HG03354 (cell line): Measurements from ENCODE around the gene VARS1.
"Not testable (repeated sequence)": the region's sequence is repeated elsewhere in the genome, so short reads cannot be mapped to it uniquely, and the experiment has no call there.

Experiments
- ATAC-seq: cut with Tn5 transposase; IDR thresholded peaks from one replicate; pipeline ENCODE4 v1.9.1; 2021; ENCODE audit warnings: mild to moderate bottlenecking; ENCODE audit not compliant: unreplicated experiment, poor library complexity, severe bottlenecking

The VARS1 gene

GRCh38 chr6:31823592-31824196 lies 28.1 kb upstream of the VARS1 start:
- ATAC-seq = not testable (repeated sequence)

DNA sequence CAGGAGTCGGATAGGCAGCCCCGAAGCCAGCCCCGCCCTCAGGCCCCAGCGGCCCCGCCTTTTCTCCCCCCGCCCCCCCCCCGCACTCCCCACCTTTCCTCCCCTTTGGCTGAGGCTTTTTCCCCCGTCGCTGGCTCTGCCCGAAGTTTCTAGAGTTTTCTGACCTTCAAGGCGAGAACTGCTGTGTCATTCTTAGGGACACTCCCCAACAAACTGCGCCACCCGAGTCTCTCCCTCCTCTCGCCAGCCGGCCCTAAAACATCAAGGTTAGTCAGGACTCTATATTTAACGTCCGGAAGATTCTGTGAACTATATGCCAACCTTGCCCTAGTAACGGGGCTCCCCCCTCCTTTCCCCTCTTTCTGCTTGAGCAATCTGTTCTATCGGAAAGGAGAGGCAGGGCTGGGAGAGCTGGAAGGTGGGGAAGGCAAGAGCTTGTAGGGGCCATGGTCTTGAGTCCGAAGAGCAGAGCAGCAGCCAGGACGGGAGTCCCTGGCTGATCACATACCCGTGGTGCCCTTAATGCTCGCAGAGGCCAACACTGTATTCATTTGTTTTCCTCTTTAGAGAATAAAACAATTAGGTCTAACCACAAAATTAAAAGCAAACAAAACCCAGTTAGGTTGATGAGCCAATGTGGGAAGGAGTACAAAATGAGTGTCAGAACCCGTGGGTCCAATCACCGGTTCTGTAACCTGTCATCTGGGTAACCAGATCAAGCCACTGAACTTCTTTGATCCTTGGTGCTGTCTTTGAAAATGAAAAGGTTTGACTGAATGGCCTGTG lies 26.7 kb upstream of the VARS1 start:
- ATAC-seq = peak; percentile 50

GRCh38 chr6:31821301-31822035 lies 25.9 kb upstream of the VARS1 start:
- peak; percentile 47 for ATAC-seq

GRCh38 chr6:31820399-31820798 lies 24.8 kb upstream of the VARS1 start:
- ATAC-seq = not testable (repeated sequence)

DNA sequence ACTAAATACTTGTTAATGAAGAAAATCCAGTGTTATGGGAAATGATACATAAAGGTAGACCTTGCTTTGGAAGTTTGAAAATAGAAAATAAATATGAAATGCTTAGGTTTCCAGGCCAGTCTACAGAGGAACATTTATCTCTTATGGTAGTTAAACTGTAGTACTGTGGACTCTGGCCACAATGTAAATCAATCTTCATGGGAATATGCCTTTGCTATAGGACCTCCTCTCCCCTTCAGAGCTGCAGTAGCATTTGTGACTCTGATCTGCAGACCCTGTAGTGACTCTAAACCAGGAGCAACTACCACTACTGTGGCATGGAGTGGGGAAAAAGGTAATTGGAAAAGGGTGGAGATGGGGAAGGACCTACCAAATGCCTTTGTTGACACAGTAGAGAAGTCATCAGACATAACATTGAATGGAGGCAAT lies 24.3 kb upstream of the VARS1 start:
- no peak for ATAC-seq

DNA sequence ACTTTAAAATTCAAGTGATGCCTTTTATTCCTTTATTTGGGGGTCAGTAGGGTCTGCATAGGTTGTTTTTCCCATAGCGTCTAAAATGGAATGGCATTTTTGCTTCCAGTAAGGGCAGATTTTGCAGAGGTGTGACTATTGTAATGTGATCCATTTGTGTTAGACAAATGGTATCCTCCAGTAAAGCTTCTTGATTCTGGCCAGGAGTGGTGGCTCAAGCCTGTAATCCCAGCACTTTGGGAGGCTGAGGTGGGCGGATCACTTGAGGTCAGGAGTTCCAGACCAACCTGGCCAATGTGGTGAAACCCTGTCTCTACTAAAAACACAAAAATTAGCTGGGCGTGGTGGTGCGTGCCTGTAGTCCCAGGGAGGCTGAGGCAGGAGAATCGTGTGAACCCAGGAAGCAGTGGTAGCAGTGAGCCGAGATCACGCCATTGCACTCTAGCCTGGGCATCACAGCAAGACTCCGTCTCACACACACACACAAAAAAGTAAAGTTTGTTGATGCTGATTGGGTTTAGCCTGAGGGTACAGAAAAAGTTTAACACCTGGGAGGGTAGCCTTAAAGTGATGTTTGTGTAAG lies 22.5 kb upstream of the VARS1 start:
- not testable (repeated sequence) for ATAC-seq

GRCh38 chr6:31817133-31817928 lies 21.8 kb upstream of the VARS1 start:
- ATAC-seq = not testable (repeated sequence)

DNA sequence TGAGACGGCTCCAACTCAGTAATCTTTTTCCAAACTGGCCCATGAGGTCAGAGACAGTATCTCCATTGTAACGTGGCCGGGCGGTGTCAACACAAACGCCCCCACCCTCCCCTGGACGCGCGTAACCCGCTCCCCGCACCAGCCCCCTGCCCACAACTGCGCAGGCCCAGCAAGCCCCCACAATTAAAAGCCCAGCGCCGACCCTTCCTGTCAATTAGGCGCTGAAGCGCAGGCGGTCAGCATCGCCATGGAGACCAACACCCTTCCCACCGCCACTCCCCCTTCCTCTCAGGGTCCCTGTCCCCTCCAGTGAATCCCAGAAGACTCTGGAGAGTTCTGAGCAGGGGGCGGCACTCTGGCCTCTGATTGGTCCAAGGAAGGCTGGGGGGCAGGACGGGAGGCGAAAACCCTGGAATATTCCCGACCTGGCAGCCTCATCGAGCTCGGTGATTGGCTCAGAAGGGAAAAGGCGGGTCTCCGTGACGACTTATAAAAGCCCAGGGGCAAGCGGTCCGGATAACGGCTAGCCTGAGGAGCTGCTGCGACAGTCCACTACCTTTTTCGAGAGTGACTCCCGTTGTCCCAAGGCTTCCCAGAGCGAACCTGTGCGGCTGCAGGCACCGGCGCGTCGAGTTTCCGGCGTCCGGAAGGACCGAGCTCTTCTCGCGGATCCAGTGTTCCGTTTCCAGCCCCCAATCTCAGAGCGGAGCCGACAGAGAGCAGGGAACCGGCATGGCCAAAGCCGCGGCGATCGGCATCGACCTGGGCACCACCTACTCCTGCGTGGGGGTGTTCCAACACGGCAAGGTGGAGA lies 19.7 kb upstream of the VARS1 start, which contains the start of the genes HSPA1A and HSPA1L:
Gene HSPA1A (plus strand): TSS at position 519 of the 814 bp plus-strand sequence. CDS start 214 bp downstream, at position 733.
Gene HSPA1L (minus strand): TSS at position 259 of the 814 bp plus-strand sequence. CDS start 3,311 bp downstream, outside the sequence.
- peak; percentile 36 for ATAC-seq

GRCh38 chr6:31814677-31815024 lies 19.1 kb upstream of the VARS1 start:
- peak; percentile 45 for ATAC-seq

DNA sequence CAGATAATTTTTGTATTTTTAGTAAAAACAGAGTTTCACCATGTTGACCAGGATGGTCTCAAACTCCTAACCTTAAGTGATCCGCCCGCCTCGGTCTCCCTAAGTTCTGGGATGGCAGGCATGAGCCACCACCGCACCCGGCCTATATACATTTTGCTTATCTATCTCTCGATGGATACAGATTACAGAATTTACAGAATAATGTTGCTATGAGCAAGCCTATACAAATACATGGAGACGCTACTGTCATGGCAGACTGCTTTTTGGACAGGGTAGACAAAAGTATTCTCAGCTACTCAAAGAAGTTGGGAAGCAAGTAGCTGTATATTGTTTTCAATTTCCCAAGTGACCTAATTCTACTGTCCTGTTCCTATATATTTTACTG lies 17.9 kb upstream of the VARS1 start:
- no peak for ATAC-seq

DNA sequence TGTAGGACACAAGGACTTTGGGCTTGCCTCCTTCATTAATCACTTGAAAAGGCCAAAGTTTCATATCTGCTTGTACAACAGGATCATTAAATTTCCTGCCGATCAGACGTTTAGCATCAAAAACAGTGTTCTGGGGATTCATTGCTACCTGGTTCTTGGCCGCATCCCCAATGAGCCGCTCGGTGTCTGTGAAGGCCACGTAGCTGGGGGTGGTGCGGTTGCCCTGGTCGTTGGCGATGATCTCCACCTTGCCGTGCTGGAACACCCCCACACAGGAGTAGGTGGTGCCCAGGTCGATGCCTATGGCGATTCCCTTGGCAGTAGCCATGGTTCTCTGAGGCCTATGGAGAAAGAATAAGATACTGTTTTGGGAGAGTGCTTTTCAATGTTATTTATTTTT lies 16.1 kb upstream of the VARS1 start:
- ATAC-seq = no peak

- not testable (repeated sequence) for ATAC-seq
These were observed 13.0 kb upstream of the VARS1 start for GRCh38 chr6:31808599-31808998.

GRCh38 chr6:31806470-31807272 lies 11.1 kb upstream of the VARS1 start, which contains the start of gene LSM2:
TSS of gene LSM2 (minus strand) at chr6:31806966. CDS start at chr6:31806757, 209 bp downstream.
- peak; percentile 89 for ATAC-seq

DNA sequence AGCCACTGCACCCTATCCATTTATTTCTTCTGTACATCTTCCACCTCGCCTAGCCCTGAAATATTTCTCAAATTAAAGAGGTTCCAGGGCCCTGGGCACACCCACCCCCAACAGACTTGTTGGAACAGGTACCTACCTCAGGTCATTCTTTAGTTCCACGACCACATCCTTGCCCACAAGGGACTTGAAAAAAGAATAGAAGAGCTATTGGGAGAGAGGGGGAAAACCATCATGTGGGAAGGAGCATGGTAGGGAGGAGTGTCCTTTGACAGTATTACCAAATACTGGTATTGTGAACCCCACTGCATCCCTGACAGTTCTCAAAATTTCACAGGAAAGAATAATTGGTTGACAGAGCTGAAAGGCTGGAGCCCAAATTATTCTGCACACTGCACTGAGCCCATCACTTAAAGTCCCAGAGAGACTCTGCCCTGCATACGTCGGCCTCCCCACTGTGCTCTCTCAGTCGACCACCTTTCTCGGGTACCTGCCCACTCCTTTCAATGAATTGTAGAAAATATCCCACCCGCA lies 10.5 kb upstream of the VARS1 start:
- peak; percentile 33 for ATAC-seq

GRCh38 chr6:31801031-31801927 lies 5.7 kb upstream of the VARS1 start:
- not testable (repeated sequence) for ATAC-seq

GRCh38 chr6:31799781-31800180 lies 4.2 kb upstream of the VARS1 start:
- no peak for ATAC-seq
